ENCODE data around the gene AFMID. TPM values are rescaled to one million over a fixed set of nuclear protein-coding genes. Genes with fewer than 3 reads are reported as not detected.

Gene AFMID
- total and polyA plus RNA-seq, 2 experiments from 2014 or later: 38.0 to 47.5 TPM

DNA sequence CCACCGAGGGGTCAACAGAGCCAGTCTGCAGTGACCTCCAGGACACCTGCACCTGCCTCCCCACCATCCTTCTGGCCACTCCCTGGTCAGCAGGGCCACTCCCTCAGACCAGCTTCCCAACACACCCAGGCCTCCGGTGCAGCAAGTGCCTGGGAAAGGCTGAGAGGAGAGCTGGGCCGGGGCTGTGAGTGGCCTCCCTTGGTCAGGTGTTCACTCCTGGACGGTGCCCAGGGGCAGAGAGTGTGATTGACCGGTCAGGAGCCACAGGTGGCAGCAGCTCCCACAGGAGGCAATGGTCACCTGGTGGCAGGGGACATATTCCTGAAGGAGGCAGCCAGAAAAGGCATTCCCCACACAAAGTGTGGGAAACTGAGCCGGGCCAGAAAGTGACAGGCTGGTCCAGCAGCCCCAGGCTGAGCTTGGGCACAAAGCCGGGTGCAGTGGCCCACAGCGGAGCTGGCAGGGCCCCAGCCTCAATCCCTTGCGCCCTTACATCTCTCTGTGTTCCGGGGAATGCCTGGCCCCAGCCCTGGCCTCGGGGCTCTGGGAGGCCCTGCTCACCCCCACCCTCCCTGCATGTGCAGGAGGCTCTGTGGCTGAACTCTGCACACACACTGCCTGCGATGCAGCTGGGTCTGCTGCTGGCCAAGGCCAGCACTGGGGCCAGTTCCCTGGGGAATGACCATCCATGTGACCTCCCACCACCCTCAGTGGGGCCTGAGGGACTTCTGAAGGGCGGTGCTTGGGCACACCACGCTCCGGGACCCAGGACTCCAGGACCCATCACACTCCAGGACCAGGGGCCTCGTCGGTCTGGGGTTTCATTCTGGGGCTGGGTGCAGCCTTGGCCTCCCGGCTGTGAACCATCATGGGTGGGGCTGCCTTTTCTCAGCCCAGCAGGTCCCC lies 42.2 kb upstream of the AFMID start:
- peaks cover 5% of the 10 kb centered on the region; the same call in 2 of the 3 replicates for H3K4me1 Mint-ChIP-seq
- TF ChIP-seq JUNB (IDR thresholded peaks at IDR 0.05; ENCODE audit: unreplicated experiment): no peak
- TF ChIP-seq CREB1 (CRISPR knock-in tag; IDR thresholded peaks at IDR 0.05; ENCODE audit: low read depth): no peak
- no peak for TF ChIP-seq EZH2phosphoT487 (IDR thresholded peaks at IDR 0.05; ENCODE audit: unreplicated experiment)
- no peak for TF ChIP-seq POLR2AphosphoS5 (IDR thresholded peaks at IDR 0.05; ENCODE audit: low read depth)
- TF ChIP-seq, protein P1, sequence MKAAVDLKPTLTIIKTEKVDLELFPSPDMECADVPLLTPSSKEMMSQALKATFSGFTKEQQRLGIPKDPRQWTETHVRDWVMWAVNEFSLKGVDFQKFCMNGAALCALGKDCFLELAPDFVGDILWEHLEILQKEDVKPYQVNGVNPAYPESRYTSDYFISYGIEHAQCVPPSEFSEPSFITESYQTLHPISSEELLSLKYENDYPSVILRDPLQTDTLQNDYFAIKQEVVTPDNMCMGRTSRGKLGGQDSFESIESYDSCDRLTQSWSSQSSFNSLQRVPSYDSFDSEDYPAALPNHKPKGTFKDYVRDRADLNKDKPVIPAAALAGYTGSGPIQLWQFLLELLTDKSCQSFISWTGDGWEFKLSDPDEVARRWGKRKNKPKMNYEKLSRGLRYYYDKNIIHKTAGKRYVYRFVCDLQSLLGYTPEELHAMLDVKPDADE (IDR thresholded peaks at IDR 0.05): no peak
- TF ChIP-seq, protein P2, sequence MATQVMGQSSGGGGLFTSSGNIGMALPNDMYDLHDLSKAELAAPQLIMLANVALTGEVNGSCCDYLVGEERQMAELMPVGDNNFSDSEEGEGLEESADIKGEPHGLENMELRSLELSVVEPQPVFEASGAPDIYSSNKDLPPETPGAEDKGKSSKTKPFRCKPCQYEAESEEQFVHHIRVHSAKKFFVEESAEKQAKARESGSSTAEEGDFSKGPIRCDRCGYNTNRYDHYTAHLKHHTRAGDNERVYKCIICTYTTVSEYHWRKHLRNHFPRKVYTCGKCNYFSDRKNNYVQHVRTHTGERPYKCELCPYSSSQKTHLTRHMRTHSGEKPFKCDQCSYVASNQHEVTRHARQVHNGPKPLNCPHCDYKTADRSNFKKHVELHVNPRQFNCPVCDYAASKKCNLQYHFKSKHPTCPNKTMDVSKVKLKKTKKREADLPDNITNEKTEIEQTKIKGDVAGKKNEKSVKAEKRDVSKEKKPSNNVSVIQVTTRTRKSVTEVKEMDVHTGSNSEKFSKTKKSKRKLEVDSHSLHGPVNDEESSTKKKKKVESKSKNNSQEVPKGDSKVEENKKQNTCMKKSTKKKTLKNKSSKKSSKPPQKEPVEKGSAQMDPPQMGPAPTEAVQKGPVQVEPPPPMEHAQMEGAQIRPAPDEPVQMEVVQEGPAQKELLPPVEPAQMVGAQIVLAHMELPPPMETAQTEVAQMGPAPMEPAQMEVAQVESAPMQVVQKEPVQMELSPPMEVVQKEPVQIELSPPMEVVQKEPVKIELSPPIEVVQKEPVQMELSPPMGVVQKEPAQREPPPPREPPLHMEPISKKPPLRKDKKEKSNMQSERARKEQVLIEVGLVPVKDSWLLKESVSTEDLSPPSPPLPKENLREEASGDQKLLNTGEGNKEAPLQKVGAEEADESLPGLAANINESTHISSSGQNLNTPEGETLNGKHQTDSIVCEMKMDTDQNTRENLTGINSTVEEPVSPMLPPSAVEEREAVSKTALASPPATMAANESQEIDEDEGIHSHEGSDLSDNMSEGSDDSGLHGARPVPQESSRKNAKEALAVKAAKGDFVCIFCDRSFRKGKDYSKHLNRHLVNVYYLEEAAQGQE (IDR thresholded peaks at IDR 0.05; ENCODE audit: unreplicated experiment): no peak
- TF ChIP-seq, protein P3, sequence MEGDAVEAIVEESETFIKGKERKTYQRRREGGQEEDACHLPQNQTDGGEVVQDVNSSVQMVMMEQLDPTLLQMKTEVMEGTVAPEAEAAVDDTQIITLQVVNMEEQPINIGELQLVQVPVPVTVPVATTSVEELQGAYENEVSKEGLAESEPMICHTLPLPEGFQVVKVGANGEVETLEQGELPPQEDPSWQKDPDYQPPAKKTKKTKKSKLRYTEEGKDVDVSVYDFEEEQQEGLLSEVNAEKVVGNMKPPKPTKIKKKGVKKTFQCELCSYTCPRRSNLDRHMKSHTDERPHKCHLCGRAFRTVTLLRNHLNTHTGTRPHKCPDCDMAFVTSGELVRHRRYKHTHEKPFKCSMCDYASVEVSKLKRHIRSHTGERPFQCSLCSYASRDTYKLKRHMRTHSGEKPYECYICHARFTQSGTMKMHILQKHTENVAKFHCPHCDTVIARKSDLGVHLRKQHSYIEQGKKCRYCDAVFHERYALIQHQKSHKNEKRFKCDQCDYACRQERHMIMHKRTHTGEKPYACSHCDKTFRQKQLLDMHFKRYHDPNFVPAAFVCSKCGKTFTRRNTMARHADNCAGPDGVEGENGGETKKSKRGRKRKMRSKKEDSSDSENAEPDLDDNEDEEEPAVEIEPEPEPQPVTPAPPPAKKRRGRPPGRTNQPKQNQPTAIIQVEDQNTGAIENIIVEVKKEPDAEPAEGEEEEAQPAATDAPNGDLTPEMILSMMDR (conservative IDR thresholded peaks at IDR 0.05; ENCODE audit: low read depth in 2 of 2): no peak
- no peak for TF ChIP-seq NANOG (IDR thresholded peaks at IDR 0.05; ENCODE audit: borderline replicate concordance)
- TF ChIP-seq, protein P4, sequence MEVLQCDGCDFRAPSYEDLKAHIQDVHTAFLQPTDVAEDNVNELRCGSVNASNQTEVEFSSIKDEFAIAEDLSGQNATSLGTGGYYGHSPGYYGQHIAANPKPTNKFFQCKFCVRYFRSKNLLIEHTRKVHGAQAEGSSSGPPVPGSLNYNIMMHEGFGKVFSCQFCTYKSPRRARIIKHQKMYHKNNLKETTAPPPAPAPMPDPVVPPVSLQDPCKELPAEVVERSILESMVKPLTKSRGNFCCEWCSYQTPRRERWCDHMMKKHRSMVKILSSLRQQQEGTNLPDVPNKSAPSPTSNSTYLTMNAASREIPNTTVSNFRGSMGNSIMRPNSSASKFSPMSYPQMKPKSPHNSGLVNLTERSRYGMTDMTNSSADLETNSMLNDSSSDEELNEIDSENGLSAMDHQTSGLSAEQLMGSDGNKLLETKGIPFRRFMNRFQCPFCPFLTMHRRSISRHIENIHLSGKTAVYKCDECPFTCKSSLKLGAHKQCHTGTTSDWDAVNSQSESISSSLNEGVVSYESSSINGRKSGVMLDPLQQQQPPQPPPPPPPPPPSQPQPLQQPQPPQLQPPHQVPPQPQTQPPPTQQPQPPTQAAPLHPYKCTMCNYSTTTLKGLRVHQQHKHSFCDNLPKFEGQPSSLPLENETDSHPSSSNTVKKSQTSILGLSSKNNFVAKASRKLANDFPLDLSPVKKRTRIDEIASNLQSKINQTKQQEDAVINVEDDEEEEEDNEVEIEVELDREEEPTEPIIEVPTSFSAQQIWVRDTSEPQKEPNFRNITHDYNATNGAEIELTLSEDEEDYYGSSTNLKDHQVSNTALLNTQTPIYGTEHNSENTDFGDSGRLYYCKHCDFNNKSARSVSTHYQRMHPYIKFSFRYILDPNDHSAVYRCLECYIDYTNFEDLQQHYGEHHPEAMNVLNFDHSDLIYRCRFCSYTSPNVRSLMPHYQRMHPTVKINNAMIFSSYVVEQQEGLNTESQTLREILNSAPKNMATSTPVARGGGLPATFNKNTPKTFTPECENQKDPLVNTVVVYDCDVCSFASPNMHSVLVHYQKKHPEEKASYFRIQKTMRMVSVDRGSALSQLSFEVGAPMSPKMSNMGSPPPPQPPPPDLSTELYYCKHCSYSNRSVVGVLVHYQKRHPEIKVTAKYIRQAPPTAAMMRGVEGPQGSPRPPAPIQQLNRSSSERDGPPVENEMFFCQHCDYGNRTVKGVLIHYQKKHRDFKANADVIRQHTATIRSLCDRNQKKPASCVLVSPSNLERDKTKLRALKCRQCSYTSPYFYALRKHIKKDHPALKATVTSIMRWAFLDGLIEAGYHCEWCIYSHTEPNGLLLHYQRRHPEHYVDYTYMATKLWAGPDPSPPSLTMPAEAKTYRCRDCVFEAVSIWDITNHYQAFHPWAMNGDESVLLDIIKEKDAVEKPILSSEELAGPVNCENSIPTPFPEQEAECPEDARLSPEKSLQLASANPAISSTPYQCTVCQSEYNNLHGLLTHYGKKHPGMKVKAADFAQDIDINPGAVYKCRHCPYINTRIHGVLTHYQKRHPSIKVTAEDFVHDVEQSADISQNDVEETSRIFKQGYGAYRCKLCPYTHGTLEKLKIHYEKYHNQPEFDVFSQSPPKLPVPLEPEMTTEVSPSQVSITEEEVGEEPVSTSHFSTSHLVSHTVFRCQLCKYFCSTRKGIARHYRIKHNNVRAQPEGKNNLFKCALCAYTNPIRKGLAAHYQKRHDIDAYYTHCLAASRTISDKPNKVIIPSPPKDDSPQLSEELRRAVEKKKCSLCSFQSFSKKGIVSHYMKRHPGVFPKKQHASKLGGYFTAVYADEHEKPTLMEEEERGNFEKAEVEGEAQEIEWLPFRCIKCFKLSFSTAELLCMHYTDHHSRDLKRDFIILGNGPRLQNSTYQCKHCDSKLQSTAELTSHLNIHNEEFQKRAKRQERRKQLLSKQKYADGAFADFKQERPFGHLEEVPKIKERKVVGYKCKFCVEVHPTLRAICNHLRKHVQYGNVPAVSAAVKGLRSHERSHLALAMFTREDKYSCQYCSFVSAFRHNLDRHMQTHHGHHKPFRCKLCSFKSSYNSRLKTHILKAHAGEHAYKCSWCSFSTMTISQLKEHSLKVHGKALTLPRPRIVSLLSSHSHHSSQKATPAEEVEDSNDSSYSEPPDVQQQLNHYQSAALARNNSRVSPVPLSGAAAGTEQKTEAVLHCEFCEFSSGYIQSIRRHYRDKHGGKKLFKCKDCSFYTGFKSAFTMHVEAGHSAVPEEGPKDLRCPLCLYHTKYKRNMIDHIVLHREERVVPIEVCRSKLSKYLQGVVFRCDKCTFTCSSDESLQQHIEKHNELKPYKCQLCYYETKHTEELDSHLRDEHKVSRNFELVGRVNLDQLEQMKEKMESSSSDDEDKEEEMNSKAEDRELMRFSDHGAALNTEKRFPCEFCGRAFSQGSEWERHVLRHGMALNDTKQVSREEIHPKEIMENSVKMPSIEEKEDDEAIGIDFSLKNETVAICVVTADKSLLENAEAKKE (CRISPR knock-in tag; IDR thresholded peaks at IDR 0.05): no peak
- TF ChIP-seq EZH2 (IDR thresholded peaks at IDR 0.05; ENCODE audit: low read depth, unreplicated experiment): no peak
- TF ChIP-seq ZNF114 (CRISPR knock-in tag; IDR thresholded peaks at IDR 0.05): no peak
- no peak for TF ChIP-seq ZNF331 (CRISPR knock-in tag; IDR thresholded peaks at IDR 0.05; ENCODE audit: low read depth)
- no peak for TF ChIP-seq STAT1 (IDR thresholded peaks at IDR 0.05; ENCODE audit: unreplicated experiment)
- 0 out of 2 replicates have a peak, but pooled peaks cover 1% of the 10 kb centered on the region for H3F3A ChIP-seq (replicated peaks; ENCODE audit: low read depth)
- no peaks in the 10 kb centered on the region for H3K36me3 ChIP-seq (ENCODE audit: insufficient read depth)
- no peaks in the 10 kb centered on the region for H3K9me2 ChIP-seq (ENCODE audit: insufficient read depth)
- DNase-seq (ENCODE audit: low spot score) (no peak), ATAC-seq (no peak)
- no peak overlapping the region for H3K27ac Mint-ChIP-seq
- H3K4me1 ChIP-seq (ENCODE audit: insufficient read depth): peaks cover 2% of the 10 kb centered on the region; the same call in 1 of the 2 replicates
- no peaks in the 10 kb centered on the region; the same call in 2 of the 3 replicates for H3K9me3 Mint-ChIP-seq
- H3K4me3 ChIP-seq: no peak overlapping the region
- no peaks in the 10 kb centered on the region for H4K20me1 ChIP-seq (replicated peaks; ENCODE audit: insufficient read depth)
- H3K79me2 ChIP-seq (replicated peaks; ENCODE audit: insufficient read depth): no peaks in the 10 kb centered on the region
- 0 out of 2 replicates have a peak, but pooled peaks cover 3% of the 10 kb centered on the region for H3K27me3 ChIP-seq (ENCODE audit: insufficient read depth)
- H2AFZ ChIP-seq: no peak overlapping the region
- no peak overlapping the region for H3K4me2 ChIP-seq
- H3K4me3 Mint-ChIP-seq: no peak overlapping the region
- H3K27me3 Mint-ChIP-seq (ENCODE audit: insufficient read depth, low read depth, poor library complexity): peaks cover 4% of the 10 kb centered on the region
- H3K27ac ChIP-seq (ENCODE audit: low read depth): no peak overlapping the region
- H3K36me3 Mint-ChIP-seq (ENCODE audit: low read depth): no peaks in the 10 kb centered on the region
